Left ventricle myocardium inferior (tissue), 1 donor: Measurements from ENCODE around the gene CRYBG1. TPM values are rescaled to one million over a fixed set of nuclear protein-coding genes. Genes with fewer than 3 reads are reported as not detected.

Experiments used
- DNase-seq: peaks from one replicate; pipeline ENCODE4 v3.0.0-alpha.2; 2020
- H3K27ac ChIP-seq: fragments of 200-600 bp; replicated peaks from 2 replicates; pipeline ENCODE4 v1.8.0; 2021
- H3K27me3 ChIP-seq: fragments of 200-600 bp; 2 replicates; pipeline ENCODE4 v1.8.0; 2021; ENCODE audit warnings: low read depth
- H3K36me3 ChIP-seq: fragments of 200-600 bp; 2 replicates; pipeline ENCODE4 v1.8.0; 2021
- H3K4me1 ChIP-seq: fragments of 200-600 bp; 2 replicates; pipeline ENCODE4 v1.8.0; 2021
- H3K4me3 ChIP-seq: fragments of 200-600 bp; 2 replicates; pipeline ENCODE4 v1.8.0; 2021; ENCODE audit warnings: mild to moderate bottlenecking, moderate library complexity
- H3K9me3 ChIP-seq: fragments of 200-600 bp; replicated peaks from 2 replicates; pipeline ENCODE4 v1.8.0; 2021
- CTCF ChIP-seq: fragments of 200-600 bp; IDR thresholded peaks from 2 replicates; pipeline ENCODE4 v1.8.0; 2021; ENCODE audit warnings: antibody characterized with exemption, mild to moderate bottlenecking, borderline replicate concordance
- intact Hi-C: fragments of 100-400 bp; cut with micrococcal nuclease; formaldehyde crosslinking; loops from one replicate; pipeline ENCODE4 v1.11.0; 2022
- total RNA-seq: library from RNA; stranded (reverse); fragmentation: NEBNext Ultra II Directional; extraction: Animal tissue kit (Norgen Biotek cat#: 25700); gene quantifications from one replicate; pipeline ENCODE4 v1.2.1, GENCODE V29; 2021
- donor health status: DM: no; HTN: yes; CAD: no; lungs with severe emphysema.

Gene CRYBG1
- total RNA-seq, 1 donor from 2014 or later: 1.3 TPM

DNA sequence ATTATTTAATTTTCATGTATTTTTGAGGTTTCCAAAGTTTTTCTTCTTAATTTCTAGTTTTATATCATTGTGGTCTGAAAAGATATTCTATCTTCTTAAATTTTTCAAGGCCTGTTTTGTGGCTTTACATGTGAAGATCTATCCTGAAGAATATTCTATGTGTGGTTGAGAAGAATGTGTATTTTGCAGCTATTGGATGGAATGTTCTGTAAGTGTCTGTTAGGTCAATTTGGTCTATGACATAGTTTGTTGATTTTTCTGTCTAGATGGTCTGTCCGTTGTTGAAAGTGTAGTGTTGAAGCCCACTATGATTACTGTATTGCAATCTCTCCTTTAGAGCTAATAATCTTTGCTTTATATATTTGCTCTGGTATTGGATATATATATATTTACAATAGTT lies 125.7 kb downstream of the CRYBG1 start:
- Histone ChIP-seq H3K9me3 (no peaks in the 10 kb centered on the region), H3K4me1 (no peaks in the 10 kb centered on the region), H3K4me3 (no peak overlapping the region), H3K27ac (no peak overlapping the region), H3K36me3 (no peaks in the 10 kb centered on the region), H3K27me3 (peaks cover 10% of the 10 kb centered on the region)
- no peak for DNase-seq
- TF ChIP-seq CTCF: no peak
- intact Hi-C loops: no loop called here

DNA sequence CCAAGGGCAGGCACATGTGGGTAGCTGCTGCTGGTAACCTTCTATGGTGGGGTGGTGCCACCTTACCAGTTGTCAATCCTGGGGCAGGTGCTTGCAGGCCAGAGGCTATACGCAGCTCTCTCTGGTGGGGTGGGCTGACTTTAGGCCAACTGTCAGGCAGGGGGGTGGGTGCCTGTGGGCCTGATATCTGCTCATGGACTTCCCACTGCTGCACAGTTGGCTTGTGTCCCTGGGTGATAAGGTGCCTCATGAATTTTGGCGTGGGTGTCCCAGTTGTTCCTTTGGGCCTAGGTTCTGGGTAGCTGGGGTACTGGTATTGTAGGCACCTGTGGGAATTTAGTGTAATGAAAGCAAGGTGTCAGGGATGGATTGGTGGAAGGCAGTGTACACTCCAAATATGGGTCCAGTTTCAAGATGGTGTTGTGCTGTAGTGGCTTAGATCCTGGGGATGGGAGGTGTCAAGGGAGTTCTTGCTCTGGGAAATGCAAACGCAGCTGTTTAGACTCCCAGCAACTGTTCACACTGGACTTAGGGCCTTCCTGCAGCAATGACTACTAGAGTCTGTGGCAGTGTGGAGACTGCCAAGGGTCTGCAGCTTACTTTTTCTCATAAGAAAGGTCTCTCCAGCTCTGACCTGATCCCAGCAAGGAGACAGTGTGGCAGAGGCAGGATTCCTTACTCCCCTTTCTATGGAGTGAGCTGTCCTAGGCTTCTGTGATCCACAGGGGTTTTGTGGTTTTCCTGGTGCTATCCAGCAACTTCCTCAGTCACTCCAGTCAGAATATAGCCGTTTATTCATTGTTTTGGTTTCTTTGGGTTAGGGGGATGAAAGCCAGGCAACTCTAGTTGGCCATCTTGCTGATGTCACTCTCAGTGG lies 128.2 kb downstream of the CRYBG1 start:
- Histone ChIP-seq H3K27me3 (peaks cover 17% of the 10 kb centered on the region), H3K9me3 (no peaks in the 10 kb centered on the region), H3K27ac (no peak overlapping the region), H3K36me3 (no peaks in the 10 kb centered on the region), H3K4me1 (no peaks in the 10 kb centered on the region), H3K4me3 (no peak overlapping the region)
- TF ChIP-seq CTCF: no peak
- intact Hi-C loops: no loop called here
- DNase-seq: no peak

DNA sequence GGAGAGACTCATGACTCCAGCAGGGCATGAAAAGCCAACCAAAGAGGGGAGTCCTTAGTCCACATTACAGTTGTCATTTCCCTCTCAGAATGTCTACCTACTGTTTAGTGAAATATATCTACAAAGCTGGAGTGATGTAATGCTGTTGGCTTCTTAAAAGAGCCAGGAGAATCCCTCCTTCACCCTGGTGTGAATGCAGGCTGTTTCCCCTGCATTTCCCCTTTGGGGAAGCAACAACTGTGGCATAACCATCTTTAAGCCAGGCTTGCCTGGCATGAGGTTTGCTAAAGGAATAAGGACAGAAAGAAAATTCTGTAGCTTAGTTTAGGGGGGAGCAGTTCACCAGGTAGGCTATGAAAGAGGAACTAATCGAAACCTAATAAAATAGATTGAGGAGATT lies 129.5 kb downstream of the CRYBG1 start:
- TF ChIP-seq CTCF: no peak
- Histone ChIP-seq H3K27me3 (peaks cover 21% of the 10 kb centered on the region), H3K4me1 (no peaks in the 10 kb centered on the region), H3K36me3 (no peaks in the 10 kb centered on the region), H3K9me3 (no peaks in the 10 kb centered on the region), H3K27ac (no peak overlapping the region), H3K4me3 (no peak overlapping the region)
- DNase-seq: no peak
- intact Hi-C loops: no loop called here

- TF ChIP-seq CTCF: no peak
- Histone ChIP-seq H3K36me3 (no peaks in the 10 kb centered on the region), H3K9me3 (no peaks in the 10 kb centered on the region), H3K27ac (no peak overlapping the region), H3K4me3 (no peak overlapping the region), H3K4me1 (no peaks in the 10 kb centered on the region), H3K27me3 (peaks cover 25% of the 10 kb centered on the region)
- no peak for DNase-seq
- intact Hi-C loops: no loop called here
These were observed 129.9 kb downstream of the CRYBG1 start for GRCh38 chr6:106490436-106490835.

GRCh38 chr6:106490974-106491373 lies 130.5 kb downstream of the CRYBG1 start:
- TF ChIP-seq CTCF: no peak
- DNase-seq: no peak
- no peaks in the 10 kb centered on the region for H3K36me3 ChIP-seq
- H3K9me3 ChIP-seq: no peaks in the 10 kb centered on the region
- H3K27me3 ChIP-seq: peaks cover 25% of the 10 kb centered on the region
- no peak overlapping the region for H3K27ac ChIP-seq
- no peaks in the 10 kb centered on the region for H3K4me1 ChIP-seq
- no peak overlapping the region for H3K4me3 ChIP-seq
- intact Hi-C loops: no loop called here
